HepG2 (cell line): ENCODE measurements around the gene FAM168A. TPM values are rescaled to one million over a fixed set of nuclear protein-coding genes. Genes with fewer than 3 reads are reported as not detected.

ENCODE experiments used
- ATAC-seq: fragments of 200-7000 bp; cut with Tn5 transposase; 3 replicates; pipeline ENCODE4 v1.9.1; 2020; ENCODE audit warnings: mild to moderate bottlenecking, moderate library complexity
- BruUV-seq: library from RNA; stranded (reverse); fragments of 400-500 nt; replicated peaks from 2 replicates; lab custom pipeline; 2021; lab: Mats Ljungman, UMichigan
- CTCF ChIA-PET: fragments of 300-600 bp; formaldehyde crosslinking; extraction: SDS; loops from one replicate; lab custom pipeline; 2021; ENCODE audit warnings: low total read pairs, inconsistent platforms, low intra/inter-chr PET ratio; lab: Yijun Ruan, JAX
- POLR2A ChIA-PET: fragments of 350-600 bp; sonication (Branson Sonifier 250); formaldehyde crosslinking; loops from one replicate; lab custom pipeline; 2020; ENCODE audit warnings: antibody characterized with exemption, inconsistent platforms; lab: Yijun Ruan, JAX
- DNase-seq: peaks from one replicate; pipeline ENCODE4 v3.0.0-alpha.2; 2015; ENCODE audit warnings: low spot score
- FAIRE-seq: peaks from 3 replicates; lab custom pipeline; 2011; peaks lifted over from hg19 to GRCh38; lab: Jason Lieb, UNC
- H2AFZ ChIP-seq: one replicate; pipeline ENCODE4 v1.6.1; 2011; ENCODE audit warnings: low read length, inconsistent platforms
- H3K27ac ChIP-seq: fragments of 300-600 bp; 3 replicates; pipeline ENCODE4 v1.8.0; 2011; ENCODE audit warnings: mixed run types, mild to moderate bottlenecking, mixed read lengths, low read length, inconsistent platforms; ENCODE audit not compliant: insufficient read depth; ENCODE audit errors: extremely low read length
- H3K27me3 ChIP-seq, 2 experiments: fragments of 200-600 bp in 1 of 2; 2 replicates in 1 of 2; 3 replicates in 1 of 2; pipeline versions ENCODE4 v1.6.0 to v1.8.0; 2011; ENCODE audit warnings: low read length in 2 of 2, mild to moderate bottlenecking in 2 of 2, moderate library complexity in 2 of 2, inconsistent platforms in 1 of 2; ENCODE audit not compliant: insufficient read depth in 2 of 2, control insufficient read depth in 1 of 2
- H3K36me3 ChIP-seq, 2 experiments: fragments of 200-600 bp in 1 of 2; replicated peaks in 1 of 2; 2 replicates in 1 of 2; 3 replicates in 1 of 2; pipeline versions ENCODE4 v1.5.1 to v1.8.0; 2011; ENCODE audit warnings: low read length in 2 of 2, inconsistent platforms in 1 of 2; ENCODE audit not compliant: insufficient read depth in 2 of 2, control insufficient read depth in 1 of 2
- H3K4me1 ChIP-seq: 2 replicates; pipeline ENCODE4 v1.5.1; 2012; ENCODE audit warnings: low read length, inconsistent platforms; ENCODE audit not compliant: insufficient read depth
- H3K4me2 ChIP-seq: 2 replicates; pipeline ENCODE4 v1.6.0; 2011; ENCODE audit warnings: low read depth, low read length, inconsistent platforms
- H3K4me3 ChIP-seq, 3 experiments: fragments of 200-600 bp in 1 of 3; sonication (generic), shearing (Covaris generic) in 1 of 3; replicated peaks in 1 of 3; 2 replicates each; pipeline ENCODE4 v1.5.1; 2011 to 2016; ENCODE audit warnings: low read length in 3 of 3, inconsistent platforms in 2 of 3, low read depth in 2 of 3, mild to moderate bottlenecking in 2 of 3, control low read depth in 1 of 3, mixed read lengths in 1 of 3; ENCODE audit not compliant: insufficient read depth in 1 of 3
- H3K79me2 ChIP-seq: one replicate; pipeline ENCODE4 v1.6.1; 2011; ENCODE audit warnings: low read length, inconsistent platforms; ENCODE audit not compliant: insufficient read depth
- H3K9ac ChIP-seq: 2 replicates; pipeline ENCODE4 v1.6.0; 2011; ENCODE audit warnings: mild to moderate bottlenecking, low read depth, low read length, inconsistent platforms; ENCODE audit not compliant: insufficient read depth
- H3K9me3 ChIP-seq: 2 replicates; pipeline ENCODE4 v1.5.1; 2012; ENCODE audit warnings: mild to moderate bottlenecking, low read length
- H4K20me1 ChIP-seq: 2 replicates; pipeline ENCODE4 v1.6.0; 2011; ENCODE audit warnings: inconsistent platforms, mild to moderate bottlenecking, low read length, moderate library complexity; ENCODE audit not compliant: insufficient read depth
- FOSL1 ChIP-seq: sonication (generic); formaldehyde crosslinking; IDR thresholded peaks from 2 replicates; pipeline ENCODE4 v1.9.0; 2021; ENCODE audit warnings: missing genetic modification reagents, borderline replicate concordance
- MAFF ChIP-seq: IDR thresholded peaks from 2 replicates; pipeline ENCODE4 v1.6.1; 2011; ENCODE audit warnings: low read depth, low read length, improper control_type of control experiment
- MAFK ChIP-seq, 2 experiments: IDR thresholded peaks in 1 of 2; conservative IDR thresholded peaks in 1 of 2; 2 replicates each; pipeline ENCODE4 v1.6.1; 2011; ENCODE audit warnings: improper control_type of control experiment in 2 of 2, low read length in 2 of 2
- PAF1 ChIP-seq: IDR thresholded peaks from 2 replicates; pipeline ENCODE4 v1.6.1; 2016; ENCODE audit warnings: missing genetic modification reagents, missing compliant biosample characterization
- RORA ChIP-seq: sonication (generic); formaldehyde crosslinking; IDR thresholded peaks from 2 replicates; pipeline ENCODE4 v1.5.0; 2020; ENCODE audit warnings: mild to moderate bottlenecking, missing genetic modification reagents, moderate library complexity
- WGBS: methylation state at CpG from one replicate; pipeline ENCODE4 v1.1.6; 2017; ENCODE audit warnings: low lambda C conversion rate; 5-methylcytosine and 5-hydroxymethylcytosine counted together
- in situ Hi-C: cut with HindIII; loops from 2 replicates; pipeline ENCODE4 v1.10.0; 2017; ENCODE audit warnings: low pct_unique_long_range_greater_than_20kb; ENCODE audit not compliant: extremely low pct_ligation_motif_present
- intact Hi-C: fragments of 100-400 bp; cut with micrococcal nuclease; formaldehyde crosslinking; loops from one replicate; pipeline ENCODE4 v1.10.0; 2022; ENCODE audit not compliant: unreplicated experiment
- polyA plus RNA-seq, 8 experiments: library from polyadenylated mRNA; depleted of rRNA in 3 of 8; stranded (reverse) in 7 of 8; unstranded in 1 of 8; fragments of >200 nt; fragmentation: Illumina TruSeq in 4 of 8; extraction: Trizol in 4 of 8; gene quantifications; 2 replicates each; pipeline versions ENCODE4 v1.2.1 to v1.2.3, GENCODE V29; 2011 to 2016; ENCODE audit warnings: low read depth in 4 of 8, missing spikeins in 1 of 8, mixed read lengths in 1 of 8; ENCODE audit not compliant: insufficient read depth in 1 of 8
- total RNA-seq, 5 experiments: library from RNA; depleted of rRNA; stranded (reverse); fragments of >200 nt; fragmentation: Illumina TruSeq; extraction: Trizol; gene quantifications; 2 replicates each; pipeline ENCODE4 v1.2.3, GENCODE V29; 2016; ENCODE audit warnings: low read depth in 1 of 5
- TF ChIP-seq, protein P1 (sequence below): sonication (generic); formaldehyde crosslinking; IDR thresholded peaks from 2 replicates; pipeline ENCODE4 v1.8.0; 2023; ENCODE audit warnings: mild to moderate bottlenecking, missing genetic modification reagents

FAM168A gene
- total and polyA plus RNA-seq, 2 of the 13 experiments (the other 11 are each of a cell fraction or from before 2014, with no cell fraction given) = 13.9 to 15.8 TPM

DNA sequence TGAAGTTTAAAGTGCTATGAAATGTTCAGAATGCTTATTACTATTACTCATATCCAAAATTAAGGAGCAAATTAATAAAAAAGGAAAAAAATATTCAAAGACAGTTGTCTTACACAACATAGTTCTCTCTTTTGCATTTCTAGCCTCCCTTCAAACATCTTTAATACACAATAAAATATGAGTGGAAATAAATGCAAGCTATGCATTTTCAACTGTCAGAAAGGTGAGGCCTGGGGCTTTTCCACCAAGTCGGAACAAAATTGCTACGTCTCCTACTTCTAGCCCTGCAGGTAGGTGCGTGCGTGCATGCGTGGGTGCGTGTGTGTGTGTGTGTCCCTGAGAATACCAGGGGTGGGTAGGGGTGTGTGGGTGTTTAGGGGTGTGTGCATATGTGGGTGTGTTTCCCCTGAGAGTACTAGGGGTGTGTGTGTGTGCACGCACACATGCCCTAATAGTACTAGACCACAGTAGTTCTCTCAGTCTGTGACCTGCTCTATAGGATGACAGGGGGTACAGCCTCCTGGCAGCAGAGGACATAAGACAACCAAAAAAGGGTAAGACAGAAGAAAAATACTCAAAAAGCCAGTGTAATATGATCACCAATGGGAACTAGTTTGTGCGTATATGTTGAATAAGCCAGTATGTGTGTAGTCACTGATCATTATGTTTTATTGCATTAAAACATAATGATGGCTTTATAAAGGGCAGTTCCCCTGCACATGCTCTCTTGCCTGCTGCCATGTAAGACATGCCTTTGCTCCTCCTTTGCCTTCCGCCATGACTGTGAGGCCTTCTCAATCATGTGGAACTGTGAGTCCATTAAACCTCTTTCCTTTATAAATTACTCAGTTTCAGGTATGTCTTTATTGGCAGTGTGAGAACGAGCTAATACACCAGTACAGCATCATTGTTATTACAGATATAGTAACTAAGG lies 89.4 kb downstream of the FAM168A start:
- in situ Hi-C loops = no loop called here
- no peak for FAIRE-seq
- Histone ChIP-seq H3K4me1 (peaks cover 12% of the 10 kb centered on the region), H3K27ac (no peak overlapping the region), H3K27me3 (no peaks in the 10 kb centered on the region), H4K20me1 (no peaks in the 10 kb centered on the region; the same call in 1 of the 2 replicates), H2AFZ (no peak overlapping the region), H3K4me3 (no peak overlapping the region), H3K9me3 (no peaks in the 10 kb centered on the region), H3K9ac (no peak overlapping the region), H3K4me2 (no peak overlapping the region)
- CTCF ChIA-PET = no interaction called here
- 97% methylated on average over 10 of the region's 10 CpGs for WGBS
- DNase-seq = no peak
- no peak for ATAC-seq
- intact Hi-C loops = no loop called here
- POLR2A ChIA-PET = no interaction called here
- no TSS peak for BruUV-seq
- TF ChIP-seq MAFK (conservative IDR thresholded peaks at IDR 0.05 in 1 of 2, IDR thresholded peaks at IDR 0.05 in 1 of 2; ENCODE audit: low read length in 2 of 2) (peak; percentile 74 to 87; a peak in 3 of 4 replicates), MAFF (peak; percentile 81), FOSL1 (CRISPR knock-in tag) (no peak), RORA (CRISPR knock-in tag) (no peak), PAF1 (CRISPR knock-in tag) (no peak)
- TF ChIP-seq, protein P1, sequence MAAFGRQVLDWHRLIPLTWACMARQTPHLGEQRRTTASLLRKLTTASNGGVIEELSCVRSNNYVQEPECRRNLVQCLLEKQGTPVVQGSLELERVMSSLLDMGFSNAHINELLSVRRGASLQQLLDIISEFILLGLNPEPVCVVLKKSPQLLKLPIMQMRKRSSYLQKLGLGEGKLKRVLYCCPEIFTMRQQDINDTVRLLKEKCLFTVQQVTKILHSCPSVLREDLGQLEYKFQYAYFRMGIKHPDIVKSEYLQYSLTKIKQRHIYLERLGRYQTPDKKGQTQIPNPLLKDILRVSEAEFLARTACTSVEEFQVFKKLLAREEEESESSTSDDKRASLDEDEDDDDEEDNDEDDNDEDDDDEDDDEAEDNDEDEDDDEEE (CRISPR knock-in tag) = no peak
- TF ChIP-seq, all 625 proteins: peak for 2
- Histone ChIP-seq H3K79me2 (peaks cover 2% of the 10 kb centered on the region), H3K36me3 (no peaks in the 10 kb centered on the region)
